PC-9 (cell line): ENCODE measurements around the gene SUFU. TPM values are rescaled to one million over a fixed set of nuclear protein-coding genes. Genes with fewer than 3 reads are reported as not detected.

ENCODE experiments used
- BruUV-seq: library from RNA; stranded (reverse); fragments of 400-500 nt; replicated peaks from 2 replicates; lab custom pipeline; 2021; lab: Mats Ljungman, UMichigan
- CTCF ChIA-PET: fragments of 300-600 bp; sonication (Branson Sonifier 250); formaldehyde crosslinking; loops from one replicate; lab custom pipeline; 2022; ENCODE audit warnings: antibody characterized with exemption; lab: Charles Lee
- POLR2A ChIA-PET: fragments of 300-600 bp; sonication (Branson Sonifier 250); formaldehyde crosslinking; loops from one replicate; lab custom pipeline; 2022; ENCODE audit warnings: antibody characterized with exemption; ENCODE audit not compliant: unreplicated experiment; lab: Charles Lee
- DNase-seq, 2 experiments: peaks; one replicate each; pipeline versions ENCODE4 v3.0.0 to v3.0.0-alpha.2; 2015 to 2022; ENCODE audit warnings: mixed read lengths in 1 of 2
- H2AFZ ChIP-seq: fragments of 200-600 bp; sonication (generic); 2 replicates; pipeline ENCODE4 v1.8.1; 2017; ENCODE audit warnings: antibody characterized with exemption
- H3F3A ChIP-seq: fragments of 200-600 bp; sonication (generic); 2 replicates; pipeline ENCODE4 v1.8.1; 2017; ENCODE audit warnings: antibody characterized with exemption, mild to moderate bottlenecking, low read depth; ENCODE audit not compliant: insufficient read depth
- H3K27ac ChIP-seq: fragments of 200-600 bp; sonication (generic); 2 replicates; pipeline ENCODE4 v1.6.1; 2016; ENCODE audit warnings: mixed run types
- H3K27me3 ChIP-seq: fragments of 200-600 bp; sonication (generic); 2 replicates; pipeline ENCODE4 v1.6.1; 2016; ENCODE audit warnings: low read depth, mixed run types; ENCODE audit not compliant: insufficient read depth
- H3K36me3 ChIP-seq: fragments of 200-600 bp; sonication (generic); 2 replicates; pipeline ENCODE4 v1.6.1; 2016; ENCODE audit warnings: low read depth, mixed run types
- H3K4me1 ChIP-seq: fragments of 200-600 bp; sonication (generic); replicated peaks from 2 replicates; pipeline ENCODE4 v1.6.1; 2016; ENCODE audit warnings: mixed run types; ENCODE audit not compliant: insufficient read depth
- H3K4me2 ChIP-seq: fragments of 200-600 bp; sonication (generic); 2 replicates; pipeline ENCODE4 v1.6.1; 2017; ENCODE audit warnings: mixed run types
- H3K4me3 ChIP-seq: fragments of 200-600 bp; sonication (generic); 2 replicates; pipeline ENCODE4 v1.6.1; 2016; ENCODE audit warnings: mixed run types
- H3K79me2 ChIP-seq: fragments of 200-600 bp; sonication (generic); 2 replicates; pipeline ENCODE4 v1.6.1; 2017; ENCODE audit warnings: low read depth, mixed run types
- H3K9me2 ChIP-seq: fragments of 200-600 bp; sonication (generic); 2 replicates; pipeline ENCODE4 v1.8.1; 2017; ENCODE audit warnings: mild to moderate bottlenecking; ENCODE audit not compliant: insufficient read depth
- H3K9me3 ChIP-seq: fragments of 200-600 bp; sonication (generic); 2 replicates; pipeline ENCODE4 v1.8.1; 2016; ENCODE audit warnings: low read depth; ENCODE audit not compliant: insufficient read depth
- H4K20me1 ChIP-seq: fragments of 200-600 bp; sonication (generic); 2 replicates; pipeline ENCODE4 v1.8.1; 2017; ENCODE audit not compliant: insufficient read depth
- EZH2 ChIP-seq: fragments of 200-600 bp; sonication (generic); IDR thresholded peaks from 2 replicates; pipeline ENCODE4 v1.8.0; 2017; ENCODE audit warnings: antibody characterized with exemption, low read depth
- intact Hi-C: fragments of 100-400 bp; cut with micrococcal nuclease; formaldehyde crosslinking; loops from one replicate; pipeline ENCODE4 v1.10.0; 2022; ENCODE audit not compliant: unreplicated experiment
- total RNA-seq: library from RNA; stranded (reverse); gene quantifications from 2 replicates; pipeline ENCODE4 v1.2.3, GENCODE V29; 2021
- TF ChIP-seq, protein P1 (sequence below): fragments of 200-600 bp; sonication (generic); conservative IDR thresholded peaks from 2 replicates; pipeline ENCODE4 v1.6.1; 2017; ENCODE audit warnings: mixed run types, antibody characterized with exemption, mild to moderate bottlenecking, moderate library complexity

Gene SUFU
- total RNA-seq, 1 experiment from 2014 or later: 20.2 TPM

DNA sequence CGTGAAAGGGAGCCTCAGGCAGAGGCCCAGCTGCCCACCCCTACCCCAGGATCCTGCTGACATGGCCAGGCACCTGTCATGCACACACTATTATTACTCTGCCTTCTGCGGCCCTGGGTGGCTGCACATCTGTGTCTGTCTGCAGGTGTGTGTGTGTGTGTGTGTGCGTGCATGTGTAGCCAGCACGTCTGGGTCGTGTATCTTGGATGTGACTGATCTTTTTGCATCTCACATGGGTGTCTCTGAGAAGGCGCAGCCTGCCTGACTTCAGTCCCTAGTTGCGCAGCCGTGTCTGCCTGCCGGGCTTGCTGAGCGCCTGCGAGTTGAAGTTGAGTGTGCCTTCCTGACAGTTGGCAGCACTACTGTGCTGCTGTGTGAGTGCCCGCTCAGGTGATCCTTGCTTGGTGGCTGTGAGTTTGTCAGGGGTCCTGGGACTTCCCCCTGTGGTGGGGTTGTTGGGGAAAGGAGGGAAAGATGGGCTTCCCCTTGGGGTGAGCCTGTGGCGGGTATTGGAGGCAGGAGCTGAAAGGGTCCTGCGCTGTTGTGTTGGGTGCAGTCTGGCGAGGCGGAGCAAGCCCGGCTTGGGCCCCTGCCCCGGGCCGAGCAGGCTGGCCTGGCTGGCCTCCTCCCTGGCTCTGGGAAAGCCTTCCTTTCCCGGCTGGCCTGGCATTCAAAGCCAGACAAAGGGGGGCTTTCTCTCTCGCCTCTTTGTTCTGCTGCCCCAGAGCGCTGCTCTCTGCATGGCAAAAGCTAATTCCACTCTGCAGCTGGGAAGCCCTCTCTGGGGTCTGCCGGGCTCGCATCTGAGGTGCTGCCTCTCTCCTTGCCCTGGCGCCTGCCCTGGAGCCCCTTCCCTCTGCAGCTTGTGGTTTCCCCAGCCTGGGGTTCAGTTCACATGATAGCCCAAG, 145.4 kb downstream of the SUFU start:
- TF ChIP-seq, protein P1, sequence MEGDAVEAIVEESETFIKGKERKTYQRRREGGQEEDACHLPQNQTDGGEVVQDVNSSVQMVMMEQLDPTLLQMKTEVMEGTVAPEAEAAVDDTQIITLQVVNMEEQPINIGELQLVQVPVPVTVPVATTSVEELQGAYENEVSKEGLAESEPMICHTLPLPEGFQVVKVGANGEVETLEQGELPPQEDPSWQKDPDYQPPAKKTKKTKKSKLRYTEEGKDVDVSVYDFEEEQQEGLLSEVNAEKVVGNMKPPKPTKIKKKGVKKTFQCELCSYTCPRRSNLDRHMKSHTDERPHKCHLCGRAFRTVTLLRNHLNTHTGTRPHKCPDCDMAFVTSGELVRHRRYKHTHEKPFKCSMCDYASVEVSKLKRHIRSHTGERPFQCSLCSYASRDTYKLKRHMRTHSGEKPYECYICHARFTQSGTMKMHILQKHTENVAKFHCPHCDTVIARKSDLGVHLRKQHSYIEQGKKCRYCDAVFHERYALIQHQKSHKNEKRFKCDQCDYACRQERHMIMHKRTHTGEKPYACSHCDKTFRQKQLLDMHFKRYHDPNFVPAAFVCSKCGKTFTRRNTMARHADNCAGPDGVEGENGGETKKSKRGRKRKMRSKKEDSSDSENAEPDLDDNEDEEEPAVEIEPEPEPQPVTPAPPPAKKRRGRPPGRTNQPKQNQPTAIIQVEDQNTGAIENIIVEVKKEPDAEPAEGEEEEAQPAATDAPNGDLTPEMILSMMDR: no peak
- TF ChIP-seq EZH2: no peak
- H3K9me2 ChIP-seq: no peaks in the 10 kb centered on the region
- POLR2A ChIA-PET: no interaction called here
- H3K79me2 ChIP-seq: peaks cover 95% of the 10 kb centered on the region
- H3K4me3 ChIP-seq: no peak overlapping the region
- no peaks in the 10 kb centered on the region for H3K9me3 ChIP-seq
- no peak overlapping the region for H3K27ac ChIP-seq
- H4K20me1 ChIP-seq: peaks cover 54% of the 10 kb centered on the region
- BruUV-seq: no TSS peak
- peaks cover 19% of the 10 kb centered on the region for H3F3A ChIP-seq
- no peaks in the 10 kb centered on the region for H3K36me3 ChIP-seq
- H2AFZ ChIP-seq: no peak overlapping the region
- intact Hi-C loops: loop anchor here (5.0 to 10.0 kb wide), 2 partner anchors 63 to 254 kb away; partner anchors contain the start of genes ARL3, NFKB2 and SFXN2
- CTCF ChIA-PET: no interaction called here
- H3K27me3 ChIP-seq: no peaks in the 10 kb centered on the region
- DNase-seq: no peak
- peaks cover 14% of the 10 kb centered on the region; the same call in 1 of the 2 replicates for H3K4me1 ChIP-seq
- H3K4me2 ChIP-seq: no peak overlapping the region; the same call in 1 of the 2 replicates

DNA sequence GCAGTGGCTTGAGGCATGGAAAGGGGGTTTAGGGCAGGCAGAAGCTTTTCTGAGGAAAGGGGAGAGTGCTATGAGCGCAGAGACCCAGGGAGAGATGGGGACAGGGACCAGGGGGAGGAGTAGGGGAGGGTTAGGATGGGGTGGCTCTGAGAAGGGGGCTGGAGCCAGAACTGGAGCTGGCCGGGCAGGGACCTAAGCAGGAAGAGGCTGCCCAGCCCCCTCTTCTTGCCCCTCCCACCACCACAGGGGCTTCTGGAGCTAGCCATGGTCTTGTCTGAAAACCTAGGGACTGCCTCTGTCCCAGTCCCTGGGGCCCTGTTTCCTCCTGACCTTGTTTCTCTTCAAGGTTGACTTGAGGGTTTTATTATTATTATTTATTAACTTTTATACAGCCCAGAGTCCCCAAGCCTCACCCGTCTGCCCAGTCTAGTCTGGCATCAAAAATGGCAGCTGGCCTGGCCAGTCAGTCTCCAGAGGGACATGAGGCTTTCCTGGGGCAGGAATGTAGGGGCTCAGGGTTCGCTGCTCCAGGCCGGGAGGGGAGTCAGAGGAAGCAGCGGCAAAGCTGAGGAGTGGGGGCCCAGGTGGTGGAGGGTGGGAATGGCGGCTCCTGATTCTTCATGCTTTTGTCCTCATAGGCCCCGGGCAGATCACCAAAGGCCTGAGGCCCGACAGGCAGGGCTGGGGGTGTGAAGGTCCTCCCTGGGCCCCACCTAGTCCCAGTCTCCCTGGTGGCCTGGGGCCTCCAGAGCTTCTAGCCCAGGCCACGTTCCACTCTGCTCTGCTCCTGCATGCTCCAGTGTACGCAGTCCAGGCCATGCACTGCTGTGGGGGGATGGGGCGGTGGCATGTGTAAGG, 146.3 kb downstream of the SUFU start:
- Histone ChIP-seq H3K27ac (no peak overlapping the region), H2AFZ (no peak overlapping the region), H3K79me2 (peaks cover 86% of the 10 kb centered on the region), H3K4me3 (no peak overlapping the region), H3F3A (peaks cover 18% of the 10 kb centered on the region), H3K36me3 (no peaks in the 10 kb centered on the region), H3K9me3 (no peaks in the 10 kb centered on the region), H3K9me2 (no peaks in the 10 kb centered on the region), H3K4me1 (peaks cover 14% of the 10 kb centered on the region; the same call in 1 of the 2 replicates), H3K4me2 (no peak overlapping the region), H4K20me1 (peaks cover 54% of the 10 kb centered on the region), H3K27me3 (no peaks in the 10 kb centered on the region)
- ChIA-PET POLR2A (no interaction called here), CTCF (no interaction called here)
- no TSS peak for BruUV-seq
- intact Hi-C loops: loop anchor here (5.0 to 10.0 kb wide), 2 partner anchors 62 to 255 kb away; partner anchors contain the start of genes ARL3, NFKB2 and SFXN2
- no peak for DNase-seq
- TF ChIP-seq, protein P1: no peak
- TF ChIP-seq EZH2: no peak
